Stimulated activated CD8-positive, alpha-beta memory T cell treated with anti-CD3 and anti-CD28 coated beads, Interleukin-12 subunit alpha, Interleukin-12 subunit beta, amount 100 ng/mL, for 24 hours (primary cell): ENCODE data around the gene MPPED2.

Experiments used
- DNase-seq: peaks from one replicate; pipeline ENCODE4 v3.0.0-alpha.2; 2020; ENCODE audit errors: extremely low read depth

MPPED2 gene

DNA sequence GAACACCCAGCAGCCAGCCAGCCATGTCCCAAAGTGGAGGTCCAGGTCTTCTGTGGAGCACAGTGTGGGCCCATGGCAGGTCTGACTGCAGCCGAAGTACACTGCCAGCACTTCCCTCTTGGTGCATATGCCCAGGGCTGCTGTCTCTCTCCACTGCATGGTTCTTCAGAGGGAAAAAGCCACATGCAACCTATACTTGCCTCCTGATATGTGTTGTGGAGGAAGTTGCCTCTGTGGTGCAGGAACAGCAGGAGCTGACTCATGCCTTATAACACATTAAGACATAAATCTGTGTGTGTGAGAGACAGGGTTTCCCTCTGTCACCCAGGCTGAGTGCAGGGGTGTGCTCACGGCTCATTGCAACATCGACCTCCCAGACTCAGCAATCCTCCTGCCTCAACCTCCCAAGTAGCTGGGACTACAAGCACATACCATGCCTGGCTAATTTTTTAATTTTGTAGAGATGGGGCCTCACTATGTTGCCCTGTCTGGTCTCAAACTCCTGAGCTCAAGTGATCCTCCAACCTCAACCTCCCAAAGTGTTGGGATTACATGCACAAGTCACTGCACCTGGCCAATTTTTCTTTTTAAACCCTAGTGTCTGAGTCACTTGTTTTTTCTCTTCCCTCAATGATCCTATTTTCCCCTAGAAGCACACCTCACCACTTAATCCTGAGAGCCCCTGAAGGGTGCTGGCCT, 98.8 kb downstream of the MPPED2 start:
- no peak for DNase-seq

DNA sequence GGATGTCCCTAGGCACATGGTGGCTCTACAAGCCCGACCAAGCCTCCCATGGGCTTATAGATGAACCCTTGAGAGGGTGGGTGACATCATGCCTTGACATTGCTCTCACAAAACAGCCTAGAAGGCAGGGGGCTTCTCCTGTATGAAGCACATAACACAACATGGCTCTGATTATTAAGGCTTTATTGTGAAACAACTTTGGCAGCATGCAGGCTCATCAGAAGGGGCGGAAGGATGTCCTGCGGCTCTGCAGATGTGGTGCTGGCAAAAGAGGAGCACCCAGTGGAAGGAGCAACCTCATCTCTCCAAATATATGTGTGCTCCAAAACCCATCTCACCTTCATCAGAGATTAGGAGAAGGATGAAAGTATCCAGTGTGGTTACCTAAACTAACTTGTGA, 100.4 kb downstream of the MPPED2 start:
- no peak for DNase-seq

DNA sequence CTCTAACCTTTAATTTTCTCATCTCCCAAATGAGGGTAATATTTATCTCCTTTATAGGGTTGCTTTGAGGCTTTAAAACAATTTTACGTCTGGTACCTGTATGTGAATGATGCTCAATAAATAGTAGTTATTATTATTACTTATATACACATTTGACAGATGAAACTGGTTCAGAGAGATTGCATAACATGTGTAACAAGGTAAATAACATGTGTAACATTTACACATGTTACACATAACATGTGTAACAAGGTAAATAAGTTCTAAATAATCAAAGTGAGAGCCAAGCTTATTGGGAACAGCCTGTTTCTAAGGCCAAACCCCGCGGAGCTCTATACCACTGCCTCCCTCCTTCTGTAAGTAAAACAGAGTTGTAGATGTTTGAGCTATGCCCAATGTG, 100.9 kb downstream of the MPPED2 start:
- DNase-seq = no peak

DNA sequence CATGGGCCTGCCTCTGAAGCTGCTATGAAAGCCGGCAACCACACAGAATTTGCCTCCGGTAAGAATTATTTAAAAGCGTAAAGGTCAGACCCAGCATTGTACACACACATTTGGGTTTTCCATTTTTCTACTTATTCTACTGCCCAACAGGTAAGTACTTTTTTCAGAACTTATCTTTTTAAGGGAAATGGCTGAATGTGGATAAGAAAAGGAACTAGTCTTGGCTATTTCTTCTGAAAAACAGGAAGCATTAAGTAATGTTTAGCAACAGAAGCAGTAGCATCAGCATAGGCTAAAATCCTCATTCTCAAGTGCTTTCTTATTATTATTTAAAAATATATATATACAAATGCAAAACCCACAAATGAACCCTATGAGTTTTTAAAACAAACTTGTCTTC, 103.1 kb downstream of the MPPED2 start:
- no peak for DNase-seq

DNA sequence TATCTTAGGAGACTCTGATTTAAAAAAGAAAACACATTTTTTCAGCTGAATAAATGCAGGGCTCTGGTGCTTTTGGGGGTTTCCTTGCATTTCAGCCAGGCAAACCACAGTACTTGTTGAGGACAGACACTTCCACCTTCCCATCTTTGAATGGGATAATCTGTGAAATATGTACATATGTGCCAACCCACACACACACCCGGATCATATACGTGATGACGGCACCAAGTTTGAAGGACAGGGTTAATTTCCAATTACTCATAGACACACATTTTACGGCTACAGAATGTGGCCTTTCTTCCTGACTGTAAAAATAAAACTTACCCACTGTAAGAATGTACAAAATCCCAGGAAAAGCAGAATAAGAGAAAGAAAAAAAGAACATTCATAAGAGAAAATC, 104.4 kb downstream of the MPPED2 start:
- DNase-seq = no peak

DNA sequence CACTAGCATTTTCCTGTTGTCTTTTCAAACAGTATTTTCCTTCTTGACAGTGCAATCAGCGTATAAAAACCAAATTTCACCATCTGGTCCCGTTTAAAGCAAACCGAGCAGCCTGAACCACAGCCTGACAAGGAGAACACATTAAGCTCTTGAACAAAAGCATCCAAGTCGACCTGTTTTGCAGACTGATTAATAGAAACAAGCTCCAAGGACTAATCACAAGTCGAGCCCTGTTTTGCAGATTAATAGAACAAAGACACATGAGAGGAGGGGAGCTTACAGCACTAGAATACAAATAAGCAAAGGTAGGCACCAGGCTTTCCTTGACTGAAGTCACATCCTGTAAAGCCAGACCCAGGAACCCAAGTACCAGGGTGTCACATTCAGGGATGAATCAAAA, 104.8 kb downstream of the MPPED2 start:
- no peak for DNase-seq

DNA sequence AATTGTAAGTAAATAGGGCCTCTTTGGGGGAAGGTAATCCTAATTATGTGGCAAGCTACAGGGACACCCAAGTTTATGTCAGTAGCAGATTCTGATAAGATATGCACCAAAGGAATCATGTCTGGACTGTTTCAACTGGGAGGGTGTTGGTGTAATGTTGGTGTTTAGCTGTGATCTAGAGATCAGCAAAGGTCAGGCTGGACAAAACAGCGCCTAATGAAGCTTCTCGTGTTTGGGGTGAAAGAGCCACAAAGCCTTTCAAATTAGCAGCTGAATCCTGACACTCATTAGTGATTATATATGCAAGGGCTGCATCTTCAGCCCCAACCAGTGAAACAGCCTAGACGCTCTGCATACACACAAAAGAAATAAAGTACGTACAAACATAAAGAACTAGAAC, 106.3 kb downstream of the MPPED2 start:
- no peak for DNase-seq

DNA sequence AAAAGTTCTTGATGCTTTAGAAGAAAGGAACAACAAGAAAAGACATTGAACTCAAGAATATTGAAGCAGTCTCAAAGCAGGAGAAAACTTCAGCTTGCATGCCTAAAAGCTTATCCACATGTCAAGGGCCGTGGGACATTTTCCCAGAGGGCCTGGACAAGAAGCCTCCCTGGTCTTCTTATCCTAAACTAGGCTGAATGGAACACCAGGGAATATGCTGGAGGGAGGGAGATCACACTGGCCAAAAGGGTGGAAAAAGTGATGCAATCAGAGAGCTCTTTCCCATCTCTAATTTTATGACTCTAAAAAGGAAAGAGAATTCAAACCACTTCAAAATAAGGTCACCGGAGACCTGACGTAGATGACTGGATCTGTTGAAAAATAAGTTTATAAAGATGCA, 107.2 kb downstream of the MPPED2 start:
- no peak for DNase-seq

DNA sequence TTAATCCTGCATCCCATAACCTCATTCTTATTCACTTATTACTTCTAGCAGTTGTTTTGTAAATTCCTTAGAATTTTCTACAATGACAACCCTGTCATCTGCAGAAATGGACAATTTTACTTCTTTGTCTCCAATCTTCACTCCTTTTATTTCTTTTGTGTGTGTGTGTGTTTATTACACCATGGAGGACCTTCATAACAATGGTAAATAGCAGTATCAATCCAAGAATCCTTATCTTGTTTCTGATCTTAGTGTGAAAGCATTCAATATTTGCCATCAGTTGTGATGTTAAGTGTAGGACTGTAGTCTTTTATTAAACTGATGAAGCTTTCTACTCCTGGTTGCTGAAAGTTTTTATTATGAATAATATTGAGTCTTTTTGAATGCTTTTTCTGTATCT, 109.1 kb downstream of the MPPED2 start:
- DNase-seq = no peak

DNA sequence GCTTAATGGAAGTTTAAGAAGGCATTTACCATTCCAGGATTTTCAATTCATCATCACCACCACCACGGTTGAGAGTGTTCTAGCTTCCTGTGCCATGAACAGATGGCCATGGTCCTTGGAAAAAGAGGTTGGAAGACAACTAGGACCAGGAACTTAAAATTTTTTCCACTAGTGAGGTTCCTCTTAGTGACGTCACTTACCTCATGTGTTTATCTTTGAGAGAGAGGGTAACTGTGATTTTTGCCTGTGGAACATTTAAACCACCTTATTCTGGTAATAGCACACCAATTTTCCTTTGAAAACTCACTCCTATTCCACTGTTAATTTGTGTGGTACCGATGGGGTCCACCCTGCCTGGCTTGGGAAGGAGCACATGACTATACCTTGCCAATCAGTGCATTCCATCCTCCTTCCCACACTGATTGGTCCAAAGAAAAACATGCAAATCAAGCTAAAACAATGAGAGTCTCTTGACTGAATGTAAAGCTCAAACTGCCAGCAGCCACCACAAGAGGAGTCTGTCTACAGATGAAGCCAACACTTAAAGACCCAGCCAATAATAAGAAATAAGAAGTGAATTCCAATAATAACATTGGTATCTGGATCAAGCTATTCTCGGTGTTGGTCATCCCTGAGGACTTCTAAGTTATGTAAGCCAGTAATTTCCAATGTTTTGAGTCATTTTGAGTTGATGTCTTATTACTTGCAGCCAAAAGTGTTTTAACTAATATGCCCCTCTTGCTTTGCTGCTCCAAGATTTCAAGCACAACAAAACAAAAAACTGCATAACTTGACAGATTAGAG, 111.8 kb downstream of the MPPED2 start:
- DNase-seq = no peak

DNA sequence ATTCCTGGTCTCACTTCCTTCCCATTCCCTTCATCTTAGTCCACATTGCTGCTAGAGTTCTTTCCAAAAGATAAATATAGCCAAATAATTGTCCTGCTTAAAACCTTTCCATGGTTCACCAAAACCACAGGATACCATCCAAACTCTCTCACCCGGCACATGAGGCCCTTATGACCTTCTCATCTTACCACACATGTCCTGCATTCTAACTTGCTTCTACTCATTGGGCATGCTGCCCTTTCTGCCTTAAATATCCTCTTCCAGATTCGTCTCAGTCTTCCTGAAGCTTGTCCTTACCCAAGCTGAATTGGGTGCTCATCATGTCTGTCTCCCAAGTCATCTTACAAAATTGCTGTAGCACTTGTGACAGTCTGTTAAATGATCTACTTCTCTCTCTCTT, 114.9 kb downstream of the MPPED2 start:
- DNase-seq = no peak

DNA sequence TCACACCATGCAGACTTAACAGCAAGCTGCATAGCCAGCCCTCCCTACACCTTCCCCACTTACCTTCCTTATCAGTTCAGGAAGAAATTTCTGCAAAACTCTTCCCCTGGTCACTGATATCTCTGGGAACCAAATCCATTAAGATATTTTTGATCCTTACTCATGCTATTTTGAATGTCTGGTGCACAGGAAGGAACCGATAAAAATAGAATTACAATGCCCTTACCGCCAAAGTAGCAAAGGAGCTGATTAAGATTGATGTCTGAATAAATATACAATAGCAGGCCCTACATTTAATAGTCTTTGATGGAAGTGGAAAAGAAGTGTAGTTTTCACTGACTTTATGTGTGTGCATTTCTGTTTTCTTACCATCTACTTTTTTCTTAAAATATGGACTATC, 117.3 kb downstream of the MPPED2 start:
- no peak for DNase-seq

DNA sequence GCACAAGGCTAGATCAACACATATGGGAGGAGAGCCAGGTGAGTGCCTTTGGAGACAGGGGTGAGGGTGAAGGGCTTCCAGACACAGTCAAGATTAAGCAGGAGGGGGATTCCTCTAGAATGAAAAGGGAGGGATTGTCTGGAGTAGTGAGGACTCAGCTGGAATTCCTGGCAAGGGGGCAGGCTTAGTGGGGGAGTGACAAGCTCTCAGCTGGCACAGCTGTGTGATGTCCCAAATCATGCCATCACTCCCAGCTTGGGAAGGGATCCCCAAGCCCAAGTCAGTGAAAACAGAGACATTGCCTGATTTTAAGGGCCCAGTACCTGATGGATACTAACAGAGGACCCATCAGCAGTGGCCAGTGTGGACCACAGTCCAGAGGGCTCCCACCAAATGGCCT, 119.0 kb downstream of the MPPED2 start:
- no peak for DNase-seq

DNA sequence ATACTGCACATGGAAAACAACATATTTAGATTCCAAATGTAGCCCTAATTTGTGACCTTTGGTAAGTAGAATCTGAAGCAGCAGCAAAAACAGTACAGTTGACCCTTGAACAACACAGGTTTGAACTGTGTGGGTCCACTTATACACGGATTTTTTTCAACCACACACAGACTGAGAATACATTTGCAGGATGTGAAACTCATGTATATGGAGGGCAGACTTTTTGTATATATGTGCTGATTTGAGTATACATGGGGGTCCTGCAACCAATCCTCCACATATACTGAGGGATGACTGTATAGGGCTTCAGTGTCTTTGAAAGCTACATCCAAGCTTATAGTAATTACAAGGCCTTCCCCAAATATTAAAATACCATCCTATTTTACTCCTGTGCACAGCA, 120.5 kb downstream of the MPPED2 start:
- DNase-seq = no peak

DNA sequence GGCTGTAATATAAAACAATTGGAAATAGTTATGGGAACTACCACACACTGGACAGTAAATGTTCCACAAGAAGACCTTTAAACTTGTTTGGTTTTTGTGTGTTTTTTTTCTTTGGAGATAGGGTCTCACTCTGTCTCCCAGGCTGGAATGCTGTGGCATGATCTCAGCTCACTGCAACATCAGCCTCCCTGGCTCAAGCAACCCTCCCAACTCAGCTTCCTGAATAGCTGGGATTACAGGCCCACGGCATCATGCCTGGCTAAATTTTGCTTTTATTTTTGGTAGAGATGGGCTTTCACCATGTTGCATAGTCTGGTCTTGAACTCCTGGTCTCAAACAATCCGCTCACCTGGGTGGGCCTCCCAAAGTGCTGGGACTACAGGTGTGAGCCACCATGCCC, 121.0 kb downstream of the MPPED2 start:
- no peak for DNase-seq

DNA sequence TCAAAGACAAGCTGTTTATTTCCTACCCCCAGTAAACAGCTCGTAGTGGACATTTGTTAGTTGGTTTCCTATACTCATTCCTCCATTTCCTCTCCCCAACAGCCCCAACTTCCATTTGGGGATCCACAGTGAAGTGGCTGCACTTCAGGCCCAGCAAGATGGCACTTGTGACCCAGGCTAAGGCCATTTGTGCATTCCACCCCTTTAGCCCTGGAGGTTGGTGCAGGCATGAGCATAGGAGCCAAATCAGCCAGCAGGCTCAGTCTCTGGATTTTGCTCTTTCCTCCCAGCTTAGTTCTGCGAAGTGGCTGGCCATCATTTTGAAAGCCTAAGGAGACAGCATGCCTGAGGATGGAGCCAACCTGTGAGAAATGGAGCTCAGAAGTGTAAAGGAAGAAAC, 122.9 kb downstream of the MPPED2 start:
- DNase-seq = no peak

DNA sequence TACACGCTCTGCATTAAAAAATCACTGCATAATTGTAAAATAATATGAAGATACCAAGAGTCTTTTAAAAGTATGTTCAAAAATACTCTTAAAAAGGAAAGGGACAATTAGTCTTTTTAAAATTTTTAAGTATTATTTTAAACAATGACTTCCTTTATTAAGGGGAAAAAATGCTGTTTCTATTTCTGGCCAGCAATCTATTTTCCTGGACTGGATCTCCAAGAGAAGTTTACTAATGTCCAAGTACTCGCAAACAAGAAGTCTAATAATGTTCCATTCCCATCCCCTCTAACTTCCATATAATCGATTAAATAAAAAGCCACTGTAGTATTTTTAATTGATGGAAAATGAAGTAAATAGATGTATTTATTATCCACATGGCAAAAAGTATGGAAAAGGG, 123.7 kb downstream of the MPPED2 start:
- no peak for DNase-seq

DNA sequence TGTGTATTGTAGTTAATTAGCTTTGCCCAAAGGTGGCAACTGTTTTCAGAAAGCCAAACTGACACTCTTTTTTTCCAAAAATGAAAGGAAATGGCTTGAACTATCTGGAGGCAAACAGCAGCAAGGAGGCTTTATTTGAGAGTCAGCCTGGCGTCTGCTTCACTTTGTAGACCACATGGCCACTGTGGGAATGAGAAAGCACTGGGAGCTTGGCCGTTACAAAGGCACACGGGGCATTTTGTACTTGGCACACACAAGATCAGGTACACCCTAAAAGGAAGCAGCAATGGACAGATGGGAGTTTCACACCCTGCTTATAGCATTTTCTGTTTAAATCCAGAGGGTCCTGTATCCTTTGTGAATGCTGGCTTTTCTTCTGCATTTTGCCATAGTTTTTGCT, 126.3 kb downstream of the MPPED2 start:
- DNase-seq = no peak

DNA sequence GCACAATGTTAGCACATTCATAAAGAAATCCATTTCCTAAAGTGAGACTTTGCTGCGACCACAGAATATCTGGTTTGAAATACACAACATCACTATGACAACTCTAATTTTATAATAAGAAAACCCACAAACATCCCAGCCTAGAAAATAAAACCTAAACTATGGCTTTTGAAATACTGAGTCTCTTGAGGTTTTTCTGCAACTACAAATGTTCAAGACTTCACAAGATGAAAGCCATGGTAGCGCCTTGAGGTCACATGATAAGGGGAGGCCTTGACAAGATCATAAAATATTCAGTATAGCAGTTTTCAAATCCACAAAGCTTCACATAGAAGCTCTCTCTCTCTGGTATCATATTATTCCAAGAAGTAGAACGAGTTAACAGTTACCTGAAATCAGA, 126.8 kb downstream of the MPPED2 start:
- DNase-seq = no peak

DNA sequence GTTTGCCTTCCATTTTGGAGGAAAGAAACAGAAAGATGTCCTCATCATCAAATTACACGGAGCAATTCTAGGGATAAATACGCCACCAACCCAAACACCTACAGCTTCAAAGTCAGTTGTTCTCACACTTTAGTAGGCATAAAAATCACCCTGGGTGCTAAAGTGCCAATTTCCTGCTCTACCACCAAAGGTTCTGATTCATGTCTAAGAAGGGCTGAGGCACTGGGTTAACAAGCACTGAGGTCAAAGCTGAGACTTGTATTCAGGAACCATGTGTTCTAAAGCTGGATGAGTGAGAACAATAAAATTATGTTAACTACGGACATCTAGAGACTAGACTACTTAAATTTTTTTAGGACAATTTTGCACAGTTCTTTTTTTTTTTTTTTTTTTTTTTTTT, 127.6 kb downstream of the MPPED2 start:
- no peak for DNase-seq

DNA sequence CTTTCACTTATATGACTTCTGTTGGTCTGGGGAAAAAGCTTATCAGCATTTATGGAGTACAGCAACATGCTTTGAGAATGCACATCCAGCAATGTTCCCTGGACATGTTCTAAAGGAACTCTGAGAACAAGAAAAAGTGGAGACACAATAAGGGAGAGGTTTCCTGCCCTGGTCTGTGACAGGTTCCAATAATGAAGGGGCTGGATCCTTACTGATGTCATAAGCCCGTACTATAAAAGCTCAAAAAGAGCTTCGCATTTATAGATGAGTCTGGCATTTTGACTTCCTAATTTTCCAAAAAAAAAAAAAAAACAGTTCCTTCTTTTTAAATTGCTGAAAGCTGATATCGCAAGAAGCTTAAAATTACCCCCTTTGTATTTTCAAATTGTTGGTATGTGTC, 129.1 kb downstream of the MPPED2 start:
- DNase-seq = no peak

DNA sequence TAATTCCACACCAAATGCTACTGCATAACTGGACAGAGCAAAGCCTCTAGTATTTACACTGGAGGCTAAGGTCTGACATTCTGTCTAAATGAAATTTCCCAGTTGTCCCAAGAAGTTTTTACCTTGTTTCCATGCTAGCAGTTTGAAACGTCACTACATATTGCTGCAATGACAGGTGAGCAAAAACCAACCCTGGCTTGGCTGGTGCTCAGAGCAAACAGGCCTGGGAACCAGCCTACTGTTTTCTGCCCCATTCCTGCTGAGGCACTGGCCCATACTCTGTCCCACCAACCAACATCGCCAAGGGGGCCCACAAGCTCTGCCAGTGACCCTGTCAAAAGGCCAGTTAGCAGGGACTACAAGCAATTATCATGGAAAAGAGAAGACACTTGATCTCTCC, 131.1 kb downstream of the MPPED2 start:
- DNase-seq = no peak

DNA sequence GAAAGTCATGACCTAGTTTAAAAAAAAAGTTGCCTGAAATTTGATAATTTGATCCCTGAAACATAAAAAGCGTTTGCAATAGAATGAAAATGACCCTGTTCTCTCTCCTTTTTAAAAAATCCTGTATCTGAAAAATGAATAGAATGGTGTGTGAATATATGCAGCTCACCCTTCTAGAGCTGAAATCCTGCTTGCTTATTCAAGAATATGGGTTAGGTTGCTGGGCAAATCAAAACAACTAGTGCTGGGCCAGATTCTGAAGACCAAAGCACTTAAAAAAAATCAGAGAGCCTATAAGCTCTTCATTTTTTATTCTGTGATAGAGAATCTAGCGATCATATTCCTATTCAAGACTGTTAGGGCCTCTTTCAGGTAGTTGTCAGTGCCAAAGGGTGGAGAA, 131.6 kb downstream of the MPPED2 start:
- DNase-seq = no peak

DNA sequence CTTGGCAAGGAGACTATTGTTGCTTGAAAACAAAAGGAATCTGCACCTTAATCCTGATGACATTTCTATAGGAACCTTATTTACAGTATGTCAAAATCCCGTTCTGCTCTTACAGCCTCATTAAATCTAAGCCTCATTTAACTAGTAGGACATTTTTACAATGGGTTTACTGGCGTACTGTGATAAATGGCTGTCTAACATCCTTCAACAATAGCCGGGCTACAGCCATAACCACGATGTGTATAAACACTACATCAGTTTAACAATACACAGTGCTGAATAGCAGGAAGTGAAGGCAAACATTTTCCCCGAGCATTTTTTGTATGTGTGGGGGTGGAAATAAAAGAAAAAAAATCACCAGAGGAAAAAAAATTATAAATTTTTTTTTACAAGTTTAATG, 132.0 kb downstream of the MPPED2 start:
- DNase-seq = no peak
